Liver (tissue), 9 donors: Measurements from ENCODE around the gene POFUT2. TPM values are rescaled to one million over a fixed set of nuclear protein-coding genes. Genes with fewer than 3 reads are reported as not detected.

Experiments
- DNase-seq: peaks from one replicate; pipeline ENCODE4 v3.0.0-alpha.2; 2017; ENCODE audit warnings: low spot score
- H3K27ac ChIP-seq, 2 donors: one replicate each; pipeline ENCODE4 v1.7.0; 2013; ENCODE audit warnings: inconsistent platforms in 2 of 2, low read length in 2 of 2, control low read depth in 1 of 2, low read depth in 1 of 2, mild to moderate bottlenecking in 1 of 2
- H3K27me3 ChIP-seq, 4 donors: one replicate each; pipeline versions ENCODE4 v1.6.1 to v1.7.0; 2013; ENCODE audit warnings: low read length in 3 of 4, inconsistent platforms in 1 of 4, mild to moderate bottlenecking in 1 of 4, moderate library complexity in 1 of 4; ENCODE audit not compliant: control insufficient read depth in 4 of 4, insufficient read depth in 4 of 4
- H3K36me3 ChIP-seq, 4 donors: one replicate each; pipeline versions ENCODE4 v1.6.1 to v1.7.0; 2013; ENCODE audit warnings: low read length in 3 of 4, mild to moderate bottlenecking in 3 of 4, low read depth in 1 of 4, moderate library complexity in 1 of 4; ENCODE audit not compliant: control insufficient read depth in 4 of 4, insufficient read depth in 3 of 4
- H3K4me1 ChIP-seq, 4 donors: one replicate each; pipeline versions ENCODE4 v1.6.1 to v1.7.0; 2013; ENCODE audit warnings: low read length in 3 of 4, mild to moderate bottlenecking in 3 of 4, moderate library complexity in 1 of 4; ENCODE audit not compliant: control insufficient read depth in 4 of 4, insufficient read depth in 4 of 4
- H3K4me3 ChIP-seq, 3 donors: one replicate each; pipeline versions ENCODE4 v1.6.1 to v1.7.0; 2013; ENCODE audit warnings: low read length in 3 of 3, control low read depth in 1 of 3, low read depth in 1 of 3, mild to moderate bottlenecking in 1 of 3
- H3K9ac ChIP-seq, 2 donors: one replicate each; pipeline ENCODE4 v1.7.0; 2013; ENCODE audit warnings: low read length in 2 of 2, mild to moderate bottlenecking in 2 of 2, moderate library complexity in 2 of 2, control low read depth in 1 of 2, low read depth in 1 of 2
- H3K9me3 ChIP-seq, 4 donors: one replicate each; pipeline versions ENCODE4 v1.6.1 to v1.7.0; 2013; ENCODE audit warnings: low read length in 3 of 4; ENCODE audit not compliant: control insufficient read depth in 4 of 4
- CTCF ChIP-seq: fragments of 150-350 bp; IDR thresholded peaks from 2 replicates; pipeline ENCODE4 v1.5.1; 2017; ENCODE audit warnings: improper control_type of control experiment, low read depth, low read length; ENCODE audit not compliant: missing input control
- FOXA1 ChIP-seq: IDR thresholded peaks from 2 replicates; pipeline ENCODE4 v1.6.1; 2016; ENCODE audit warnings: antibody characterized with exemption
- GABPA ChIP-seq, 2 donors: IDR thresholded peaks in 1 of 2; conservative IDR thresholded peaks in 1 of 2; 2 replicates each; pipeline ENCODE4 v1.6.1; 2016; ENCODE audit warnings: antibody characterized with exemption in 2 of 2, mild to moderate bottlenecking in 1 of 2, moderate library complexity in 1 of 2
- HNF4A ChIP-seq, 2 donors: conservative IDR thresholded peaks; 2 replicates each; pipeline ENCODE4 v1.6.1; 2016; ENCODE audit warnings: antibody characterized with exemption in 2 of 2, mild to moderate bottlenecking in 2 of 2
- HNF4G ChIP-seq: IDR thresholded peaks from 2 replicates; pipeline ENCODE4 v1.6.1; 2016; ENCODE audit warnings: antibody characterized with exemption
- JUND ChIP-seq, 2 donors: IDR thresholded peaks; 2 replicates each; pipeline ENCODE4 v1.6.1; 2016; ENCODE audit warnings: antibody characterized with exemption in 2 of 2
- NR2F2 ChIP-seq: IDR thresholded peaks from 2 replicates; pipeline ENCODE4 v1.6.1; 2016; ENCODE audit warnings: antibody characterized with exemption
- REST ChIP-seq: IDR thresholded peaks from 2 replicates; pipeline ENCODE4 v1.6.1; 2016; ENCODE audit warnings: antibody characterized with exemption, mild to moderate bottlenecking
- RXRA ChIP-seq, 2 donors: IDR thresholded peaks; 2 replicates each; pipeline ENCODE4 v1.6.1; 2017 to 2018; ENCODE audit warnings: antibody characterized with exemption in 2 of 2, mild to moderate bottlenecking in 1 of 2
- SP1 ChIP-seq: IDR thresholded peaks from 2 replicates; pipeline ENCODE4 v1.6.1; 2018; ENCODE audit warnings: antibody characterized with exemption, mild to moderate bottlenecking
- TAF1 ChIP-seq: conservative IDR thresholded peaks from 2 replicates; pipeline ENCODE4 v1.6.1; 2016; ENCODE audit warnings: antibody characterized with exemption, mild to moderate bottlenecking
- ZBTB33 ChIP-seq: IDR thresholded peaks from 2 replicates; pipeline ENCODE4 v1.6.1; 2016; ENCODE audit warnings: antibody characterized with exemption
- WGBS: extraction: QIAGEN DNeasy Blood & Tissue Kit; methylation state at CpG from one replicate; pipeline ENCODE4 v1.1.7; 2013; 5-methylcytosine and 5-hydroxymethylcytosine counted together
- polyA plus RNA-seq, 2 donors: library from polyadenylated mRNA; stranded (reverse) in 1 of 2; unstranded in 1 of 2; fragments of 200-250 nt in 1 of 2; fragments of >200 nt in 1 of 2; fragmentation: Nextera tagmentation in 1 of 2; extraction: Ambion mirVana in 1 of 2; gene quantifications; one replicate each; pipeline versions ENCODE4 v1.2.1 to v1.2.3, GENCODE V29; 2013 to 2015
- total RNA-seq, 2 donors: library from RNA; depleted of rRNA; stranded (reverse); fragments of >200 nt; gene quantifications; one replicate each; pipeline ENCODE4 v1.2.3, GENCODE V29; 2014
- TF ChIP-seq, protein P1 (sequence below): IDR thresholded peaks from 2 replicates; pipeline ENCODE4 v1.6.1; 2016; ENCODE audit warnings: antibody characterized with exemption
- donor health status: healthy.
- donor health status: healthy.
- donor health status: healthy.
- donor health status: healthy.
- donor health status: healthy.

POFUT2 gene
- total and polyA plus RNA-seq, 4 donors, result 3.3 to 15.6 (median 7.9) TPM

GRCh38 chr21:45305836-45306235, 18.1 kb upstream of the POFUT2 start:
- no peaks in the 10 kb centered on the region for H3K36me3 ChIP-seq
- TF ChIP-seq, protein P1, sequence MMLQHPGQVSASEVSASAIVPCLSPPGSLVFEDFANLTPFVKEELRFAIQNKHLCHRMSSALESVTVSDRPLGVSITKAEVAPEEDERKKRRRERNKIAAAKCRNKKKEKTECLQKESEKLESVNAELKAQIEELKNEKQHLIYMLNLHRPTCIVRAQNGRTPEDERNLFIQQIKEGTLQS, result no peak
- no peak overlapping the region for H3K4me3 ChIP-seq
- H3K9me3 ChIP-seq, result no peaks in the 10 kb centered on the region
- DNase-seq, result no peak
- no peak overlapping the region for H3K27ac ChIP-seq
- no peak overlapping the region for H3K9ac ChIP-seq
- no peaks in the 10 kb centered on the region for H3K27me3 ChIP-seq
- 83% methylated on average over 9 of the region's 9 CpGs for WGBS
- H3K4me1 ChIP-seq, result peaks cover 10 to 32% (median 24%) of the 10 kb centered on the region in 4 donors

DNA sequence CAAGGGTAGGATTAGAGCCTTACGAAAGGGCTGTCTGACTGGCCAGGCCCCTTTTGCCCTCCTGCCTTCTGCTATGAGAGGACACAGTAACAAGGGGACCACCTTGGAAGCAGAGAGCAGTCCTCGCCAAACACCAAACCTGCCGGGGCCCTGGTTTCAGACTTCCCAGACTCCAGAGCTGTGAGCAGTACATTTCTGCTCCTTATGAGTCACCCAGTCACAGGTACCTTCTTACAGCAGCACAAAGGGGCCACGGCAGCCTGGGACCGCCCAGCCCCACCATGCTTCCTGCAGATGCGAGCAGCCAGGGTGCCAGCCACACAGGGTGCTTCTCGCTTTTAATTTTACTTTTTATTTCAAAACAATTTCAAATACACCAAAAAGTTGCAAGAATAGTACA, 17.2 kb upstream of the POFUT2 start:
- H3K9me3 ChIP-seq, result no peaks in the 10 kb centered on the region
- WGBS, result 93% methylated on average over 7 of the region's 7 CpGs
- H3K36me3 ChIP-seq, result no peaks in the 10 kb centered on the region
- no peaks in the 10 kb centered on the region for H3K27me3 ChIP-seq
- H3K27ac ChIP-seq, result no peak overlapping the region
- H3K4me1 ChIP-seq, result peaks cover 11 to 36% (median 24%) of the 10 kb centered on the region in 4 donors
- no peak overlapping the region for H3K9ac ChIP-seq
- TF ChIP-seq ZBTB33 (no peak), NR2F2 (no peak), REST (no peak), GABPA (IDR thresholded peaks at IDR 0.05 in 1 of 2, conservative IDR thresholded peaks at IDR 0.05 in 1 of 2) (no peak), FOXA1 (no peak), TAF1 (no peak), HNF4A (conservative IDR thresholded peaks at IDR 0.05) (no peak), JUND (IDR thresholded peaks at IDR 0.05) (no peak), RXRA (IDR thresholded peaks at IDR 0.05) (no peak), SP1 (no peak), CTCF (no peak), HNF4G (no peak)
- TF ChIP-seq, protein P1, result no peak
- DNase-seq, result no peak
- H3K4me3 ChIP-seq, result no peak overlapping the region
